ENCODE results near the gene NLRP7. TPM values are rescaled to one million over a fixed set of nuclear protein-coding genes. Genes with fewer than 3 reads are reported as not detected.
A peak's percentile ranks its signal among the peaks of the same experiment; 100 is the strongest.

The NLRP7 gene
- total RNA-seq, 5 donors from 2014 or later (not counting 1 experiment from before 2014, with no cell fraction given), result not detected

DNA sequence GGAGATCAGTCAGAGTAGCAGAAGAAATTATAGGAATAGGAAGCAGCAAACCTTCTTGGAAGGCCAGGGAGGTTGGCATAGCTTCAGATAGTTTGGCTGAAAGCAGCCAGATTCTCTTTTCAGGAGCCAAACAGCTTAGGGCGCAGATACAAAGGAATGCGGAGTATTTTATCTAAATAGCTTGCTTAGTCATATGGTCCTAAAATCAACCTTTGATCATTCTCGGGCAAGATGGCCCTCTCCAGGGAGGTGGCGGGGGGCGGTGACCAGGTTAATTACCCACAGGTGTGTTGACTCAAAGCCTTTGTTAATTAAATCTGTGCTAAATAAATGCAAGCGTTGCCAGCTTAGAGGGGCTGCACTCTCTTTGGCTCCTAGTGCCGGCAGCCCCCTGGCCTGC lies 53.9 kb downstream of the NLRP7 start:
- ATAC-seq (replicated peaks in 1 of 4), result no peak
- Histone ChIP-seq H3K4me1 (ENCODE audit: control insufficient read depth in 1 of 2, extremely low read depth in 1 of 2, insufficient read depth in 2 of 2, low read length in 2 of 2) (no peaks in the 10 kb centered on the region), H3K9me3 (no peaks in the 10 kb centered on the region), H3K27ac (ENCODE audit: low read length) (no peak overlapping the region), H3K36me3 (ENCODE audit: control insufficient read depth in 2 of 2, extremely low read depth in 1 of 2, insufficient read depth in 1 of 2, low read length in 1 of 2) (no peaks in the 10 kb centered on the region), H3K27me3 (replicated peaks in 1 of 2; ENCODE audit: control insufficient read depth in 2 of 2, extremely low read depth in 1 of 2, insufficient read depth in 2 of 2, low read length in 1 of 2) (peaks cover 0 to 4% of the 10 kb centered on the region in 2 experiments), H3K4me3 (ENCODE audit: control insufficient read depth in 1 of 2, extremely low read depth in 1 of 2, low read length in 1 of 2) (no peak overlapping the region)
- no peak for DNase-seq
- Mint-ChIP-seq H3K27ac (no peak overlapping the region), H3K36me3 (no peaks in the 10 kb centered on the region), H3K4me3 (no peak overlapping the region), H3K9me3 (no peaks in the 10 kb centered on the region), H3K4me1 (no peaks in the 10 kb centered on the region), H3K27me3 (peaks cover 19 to 24% of the 10 kb centered on the region in 2 donors)
- ChIA-PET POLR2A (no interaction called here), CTCF (interaction anchor here in 1 of 2 donors (0.5 kb wide), 1 partner anchor 45 kb away, joined by 3 read pairs; no protein-coding TSS in a partner anchor)
- WGBS (ENCODE audit: insufficient coverage), result 91% methylated on average over 7 of the region's 7 CpGs

- 82% methylated on average over 10 of the region's 11 CpGs for WGBS (ENCODE audit: insufficient coverage)
Measured at GRCh38 chr19:54889566-54889965, 57.8 kb downstream of the NLRP7 start.

DNA sequence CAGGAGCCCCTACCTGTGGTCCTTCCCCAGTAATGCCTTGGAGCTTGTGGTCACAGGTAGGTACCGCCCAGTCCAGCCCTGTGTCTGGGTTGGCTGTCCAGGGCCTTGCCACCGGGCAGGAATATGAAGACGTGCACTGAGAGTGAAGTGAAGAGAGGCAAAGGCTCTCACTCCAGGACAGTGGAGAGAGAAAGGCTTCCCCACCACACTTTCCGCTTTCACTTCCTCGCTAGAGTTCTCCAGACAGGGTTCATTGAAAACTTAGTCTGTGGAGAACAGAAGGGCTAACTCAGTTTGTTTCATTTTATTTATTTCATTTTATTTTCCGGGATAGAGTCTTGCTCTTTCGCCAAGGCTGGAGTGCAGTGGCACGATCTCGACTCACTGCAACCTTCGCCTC lies 59.1 kb downstream of the NLRP7 start:
- Mint-ChIP-seq H3K36me3 (no peaks in the 10 kb centered on the region), H3K4me1 (no peaks in the 10 kb centered on the region), H3K27ac (no peak overlapping the region), H3K9me3 (no peaks in the 10 kb centered on the region), H3K4me3 (no peak overlapping the region), H3K27me3 (peaks cover 3 to 10% of the 10 kb centered on the region in 2 donors)
- no peak for DNase-seq
- ChIA-PET POLR2A (interaction anchor here in 1 of 2 donors (0.6 kb wide), 1 partner anchor 28 kb away, joined by 3 read pairs; no protein-coding TSS in a partner anchor), CTCF (no interaction called here)
- Histone ChIP-seq H3K4me3 (ENCODE audit: control insufficient read depth in 1 of 2, extremely low read depth in 1 of 2, low read length in 1 of 2) (no peak overlapping the region), H3K27me3 (replicated peaks in 1 of 2; ENCODE audit: control insufficient read depth in 2 of 2, extremely low read depth in 1 of 2, insufficient read depth in 2 of 2, low read length in 1 of 2) (peaks cover 0 to 8% of the 10 kb centered on the region in 2 experiments), H3K9me3 (no peaks in the 10 kb centered on the region), H3K36me3 (ENCODE audit: control insufficient read depth in 2 of 2, extremely low read depth in 1 of 2, insufficient read depth in 1 of 2, low read length in 1 of 2) (no peaks in the 10 kb centered on the region), H3K4me1 (ENCODE audit: control insufficient read depth in 1 of 2, extremely low read depth in 1 of 2, insufficient read depth in 2 of 2, low read length in 2 of 2) (peaks cover 0 to 2% of the 10 kb centered on the region in 2 experiments), H3K27ac (ENCODE audit: low read length) (no peak overlapping the region)
- WGBS (ENCODE audit: insufficient coverage), result 88% methylated on average over 6 of the region's 10 CpGs
- no peak for ATAC-seq (replicated peaks in 1 of 4)

More at GRCh38 chr19:54889566-54889965, 57.8 kb downstream of the NLRP7 start:
- CTCF ChIA-PET, result no interaction called here
- Histone ChIP-seq H3K4me1 (ENCODE audit: control insufficient read depth in 1 of 2, extremely low read depth in 1 of 2, insufficient read depth in 2 of 2, low read length in 2 of 2) (no peaks in the 10 kb centered on the region), H3K27me3 (replicated peaks in 1 of 2; ENCODE audit: control insufficient read depth in 2 of 2, extremely low read depth in 1 of 2, insufficient read depth in 2 of 2, low read length in 1 of 2) (peaks cover 0 to 4% of the 10 kb centered on the region in 2 experiments), H3K27ac (ENCODE audit: low read length) (no peak overlapping the region), H3K36me3 (ENCODE audit: control insufficient read depth in 2 of 2, extremely low read depth in 1 of 2, insufficient read depth in 1 of 2, low read length in 1 of 2) (no peaks in the 10 kb centered on the region), H3K4me3 (ENCODE audit: control insufficient read depth in 1 of 2, extremely low read depth in 1 of 2, low read length in 1 of 2) (no peak overlapping the region), H3K9me3 (no peaks in the 10 kb centered on the region)
- Mint-ChIP-seq H3K4me1 (no peaks in the 10 kb centered on the region), H3K27me3 (peaks cover 3 to 10% of the 10 kb centered on the region in 2 donors), H3K9me3 (no peaks in the 10 kb centered on the region), H3K4me3 (no peak overlapping the region), H3K36me3 (no peaks in the 10 kb centered on the region), H3K27ac (no peak overlapping the region)
- DNase-seq (no peak), ATAC-seq (replicated peaks in 1 of 4) (no peak)
- POLR2A ChIA-PET, result no interaction called here

- Histone ChIP-seq H3K27me3 (replicated peaks in 1 of 2; ENCODE audit: control insufficient read depth in 2 of 2, extremely low read depth in 1 of 2, insufficient read depth in 2 of 2, low read length in 1 of 2) (peaks cover 0 to 33% of the 10 kb centered on the region in 2 experiments), H3K9me3 (no peaks in the 10 kb centered on the region), H3K27ac (ENCODE audit: low read length) (no peak overlapping the region), H3K4me1 (ENCODE audit: control insufficient read depth in 1 of 2, extremely low read depth in 1 of 2, insufficient read depth in 2 of 2, low read length in 2 of 2) (peaks cover 0 to 5% of the 10 kb centered on the region in 2 experiments), H3K4me3 (ENCODE audit: control insufficient read depth in 1 of 2, extremely low read depth in 1 of 2, low read length in 1 of 2) (no peak overlapping the region), H3K36me3 (ENCODE audit: control insufficient read depth in 2 of 2, extremely low read depth in 1 of 2, insufficient read depth in 1 of 2, low read length in 1 of 2) (no peaks in the 10 kb centered on the region)
- Mint-ChIP-seq H3K4me1 (peaks cover 0 to 4% (median 0%) of the 10 kb centered on the region in 3 donors), H3K27me3 (peaks cover 25 to 32% of the 10 kb centered on the region in 2 donors), H3K36me3 (no peaks in the 10 kb centered on the region), H3K27ac (no peak overlapping the region), H3K9me3 (no peaks in the 10 kb centered on the region), H3K4me3 (no peak overlapping the region)
- 73% methylated on average over 6 of the region's 9 CpGs for WGBS (ENCODE audit: insufficient coverage)
- ATAC-seq (replicated peaks in 1 of 4) (no peak), DNase-seq (no peak)
- ChIA-PET POLR2A (no interaction called here), CTCF (no interaction called here)
Measured at GRCh38 chr19:54883228-54883627, 64.1 kb downstream of the NLRP7 start.

DNA sequence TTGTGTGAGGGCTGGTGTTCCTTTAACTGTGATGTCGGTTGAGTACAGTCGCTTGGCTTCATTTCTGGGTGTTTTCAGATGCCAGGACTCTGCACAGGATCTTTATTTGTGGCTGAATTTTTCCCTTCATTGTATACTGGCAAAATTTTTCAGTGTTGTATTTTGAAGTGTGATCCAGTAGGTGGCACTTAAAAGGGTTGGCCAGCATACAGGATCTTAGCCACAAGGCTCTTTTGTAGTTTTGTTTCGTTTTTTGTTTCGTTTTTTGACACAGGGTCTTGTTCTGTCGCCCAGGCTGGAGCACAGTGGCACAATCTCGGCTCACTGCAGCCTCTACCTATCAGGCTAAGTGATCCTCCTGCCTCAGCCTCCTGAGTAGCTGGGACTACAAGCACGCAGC lies 64.6 kb downstream of the NLRP7 start:
- Histone ChIP-seq H3K4me1 (ENCODE audit: control insufficient read depth in 1 of 2, extremely low read depth in 1 of 2, insufficient read depth in 2 of 2, low read length in 2 of 2) (peaks cover 0 to 5% of the 10 kb centered on the region in 2 experiments), H3K27ac (ENCODE audit: low read length) (no peak overlapping the region), H3K36me3 (ENCODE audit: control insufficient read depth in 2 of 2, extremely low read depth in 1 of 2, insufficient read depth in 1 of 2, low read length in 1 of 2) (no peaks in the 10 kb centered on the region), H3K27me3 (replicated peaks in 1 of 2; ENCODE audit: control insufficient read depth in 2 of 2, extremely low read depth in 1 of 2, insufficient read depth in 2 of 2, low read length in 1 of 2) (peaks cover 0 to 33% of the 10 kb centered on the region in 2 experiments), H3K9me3 (no peaks in the 10 kb centered on the region), H3K4me3 (ENCODE audit: control insufficient read depth in 1 of 2, extremely low read depth in 1 of 2, low read length in 1 of 2) (no peak overlapping the region)
- ChIA-PET POLR2A (no interaction called here), CTCF (no interaction called here)
- DNase-seq, result peak in 1 of 35 experiments; percentile 31
- no peaks in the 10 kb centered on the region for H3K9me3 Mint-ChIP-seq
- H3K36me3 Mint-ChIP-seq, result no peaks in the 10 kb centered on the region
- ATAC-seq (replicated peaks in 1 of 4), result no peak
- no peak overlapping the region for H3K4me3 Mint-ChIP-seq
- peaks cover 27 to 32% of the 10 kb centered on the region in 2 donors for H3K27me3 Mint-ChIP-seq
- H3K4me1 Mint-ChIP-seq, result peaks cover 0 to 4% (median 0%) of the 10 kb centered on the region in 3 donors
- no peak overlapping the region for H3K27ac Mint-ChIP-seq
- WGBS (ENCODE audit: insufficient coverage), result no CpG with 5 or more reads among the region's 7 CpGs

GRCh38 chr19:54881884-54882283 lies 65.4 kb downstream of the NLRP7 start:
- no peak overlapping the region for H3K4me3 Mint-ChIP-seq
- H3K4me3 ChIP-seq (ENCODE audit: control insufficient read depth in 1 of 2, extremely low read depth in 1 of 2, low read length in 1 of 2), result no peak overlapping the region
- no peak overlapping the region for H3K27ac ChIP-seq (ENCODE audit: low read length)
- ATAC-seq (replicated peaks in 1 of 4), result no peak
- H3K27me3 ChIP-seq (replicated peaks in 1 of 2; ENCODE audit: control insufficient read depth in 2 of 2, extremely low read depth in 1 of 2, insufficient read depth in 2 of 2, low read length in 1 of 2), result peaks cover 0 to 33% of the 10 kb centered on the region in 2 experiments
- WGBS (ENCODE audit: insufficient coverage), result 64% methylated on average over 3 of the region's 6 CpGs
- H3K4me1 ChIP-seq (ENCODE audit: control insufficient read depth in 1 of 2, extremely low read depth in 1 of 2, insufficient read depth in 2 of 2, low read length in 2 of 2), result peaks cover 0 to 5% of the 10 kb centered on the region in 2 experiments
- DNase-seq, result no peak
- POLR2A ChIA-PET, result no interaction called here
- H3K36me3 Mint-ChIP-seq, result no peaks in the 10 kb centered on the region
- H3K27ac Mint-ChIP-seq, result no peak overlapping the region
- no peaks in the 10 kb centered on the region for H3K9me3 Mint-ChIP-seq
- CTCF ChIA-PET, result no interaction called here
- peaks cover 0 to 4% (median 0%) of the 10 kb centered on the region in 3 donors for H3K4me1 Mint-ChIP-seq
- no peaks in the 10 kb centered on the region for H3K36me3 ChIP-seq (ENCODE audit: control insufficient read depth in 2 of 2, extremely low read depth in 1 of 2, insufficient read depth in 1 of 2, low read length in 1 of 2)
- no peaks in the 10 kb centered on the region for H3K9me3 ChIP-seq
- peaks cover 31 to 32% of the 10 kb centered on the region in 2 donors for H3K27me3 Mint-ChIP-seq

All from T-cell (primary cell).